ENCODE measurements around the gene KCTD2. TPM values are rescaled to one million over a fixed set of nuclear protein-coding genes. Genes with fewer than 3 reads are reported as not detected.

KCTD2 gene
- total and polyA plus RNA-seq, 9 of the 15 experiments (the other 6 are each of a cell fraction or from before 2014, with no cell fraction given): 1.7 to 32.9 (median 15.8) TPM

- no peak; the same call in 1 of the 2 replicates for TF ChIP-seq ZNF511 (CRISPR knock-in tag; IDR thresholded peaks at IDR 0.05)
- no peak for TF ChIP-seq NR0B1 (IDR thresholded peaks at IDR 0.05; ENCODE audit: partially characterized antibody)
- peak; percentile 62 for TF ChIP-seq HES1 (IDR thresholded peaks at IDR 0.05; ENCODE audit: low read depth)
- TF ChIP-seq, protein P1, sequence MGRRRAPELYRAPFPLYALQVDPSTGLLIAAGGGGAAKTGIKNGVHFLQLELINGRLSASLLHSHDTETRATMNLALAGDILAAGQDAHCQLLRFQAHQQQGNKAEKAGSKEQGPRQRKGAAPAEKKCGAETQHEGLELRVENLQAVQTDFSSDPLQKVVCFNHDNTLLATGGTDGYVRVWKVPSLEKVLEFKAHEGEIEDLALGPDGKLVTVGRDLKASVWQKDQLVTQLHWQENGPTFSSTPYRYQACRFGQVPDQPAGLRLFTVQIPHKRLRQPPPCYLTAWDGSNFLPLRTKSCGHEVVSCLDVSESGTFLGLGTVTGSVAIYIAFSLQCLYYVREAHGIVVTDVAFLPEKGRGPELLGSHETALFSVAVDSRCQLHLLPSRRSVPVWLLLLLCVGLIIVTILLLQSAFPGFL (CRISPR knock-in tag; IDR thresholded peaks at IDR 0.05): no peak
- no peak for TF ChIP-seq TGIF2 (CRISPR knock-in tag; IDR thresholded peaks at IDR 0.05)
- no peak for TF ChIP-seq BCL6 (CRISPR knock-in tag; IDR thresholded peaks at IDR 0.05)
- TF ChIP-seq IRF1 (CRISPR knock-in tag; IDR thresholded peaks at IDR 0.05; ENCODE audit: borderline replicate concordance): peak; percentile 38; the same call in 1 of the 2 replicates
- TF ChIP-seq CBX1 (IDR thresholded peaks at IDR 0.05; ENCODE audit: low read depth): peak; percentile 67; the same call in 1 of the 2 replicates
- TF ChIP-seq SMARCC2 (IDR thresholded peaks at IDR 0.05; ENCODE audit: low read depth): no peak
- no peak for TF ChIP-seq ZC3H11A (IDR thresholded peaks at IDR 0.05; ENCODE audit: low read depth, low read length)
- TF ChIP-seq, protein P2, sequence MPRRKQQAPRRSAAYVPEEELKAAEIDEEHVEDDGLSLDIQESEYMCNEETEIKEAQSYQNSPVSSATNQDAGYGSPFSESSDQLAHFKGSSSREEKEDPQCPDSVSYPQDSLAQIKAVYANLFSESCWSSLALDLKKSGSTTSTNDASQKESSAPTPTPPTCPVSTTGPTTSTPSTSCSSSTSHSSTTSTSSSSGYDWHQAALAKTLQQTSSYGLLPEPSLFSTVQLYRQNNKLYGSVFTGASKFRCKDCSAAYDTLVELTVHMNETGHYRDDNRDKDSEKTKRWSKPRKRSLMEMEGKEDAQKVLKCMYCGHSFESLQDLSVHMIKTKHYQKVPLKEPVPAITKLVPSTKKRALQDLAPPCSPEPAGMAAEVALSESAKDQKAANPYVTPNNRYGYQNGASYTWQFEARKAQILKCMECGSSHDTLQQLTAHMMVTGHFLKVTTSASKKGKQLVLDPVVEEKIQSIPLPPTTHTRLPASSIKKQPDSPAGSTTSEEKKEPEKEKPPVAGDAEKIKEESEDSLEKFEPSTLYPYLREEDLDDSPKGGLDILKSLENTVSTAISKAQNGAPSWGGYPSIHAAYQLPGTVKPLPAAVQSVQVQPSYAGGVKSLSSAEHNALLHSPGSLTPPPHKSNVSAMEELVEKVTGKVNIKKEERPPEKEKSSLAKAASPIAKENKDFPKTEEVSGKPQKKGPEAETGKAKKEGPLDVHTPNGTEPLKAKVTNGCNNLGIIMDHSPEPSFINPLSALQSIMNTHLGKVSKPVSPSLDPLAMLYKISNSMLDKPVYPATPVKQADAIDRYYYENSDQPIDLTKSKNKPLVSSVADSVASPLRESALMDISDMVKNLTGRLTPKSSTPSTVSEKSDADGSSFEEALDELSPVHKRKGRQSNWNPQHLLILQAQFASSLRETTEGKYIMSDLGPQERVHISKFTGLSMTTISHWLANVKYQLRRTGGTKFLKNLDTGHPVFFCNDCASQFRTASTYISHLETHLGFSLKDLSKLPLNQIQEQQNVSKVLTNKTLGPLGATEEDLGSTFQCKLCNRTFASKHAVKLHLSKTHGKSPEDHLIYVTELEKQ (CRISPR knock-in tag; IDR thresholded peaks at IDR 0.05): no peak
- TF ChIP-seq FOS (IDR thresholded peaks at IDR 0.05; ENCODE audit: extremely low read depth, insufficient read length): no peak
- no peak for TF ChIP-seq ZNF77 (CRISPR knock-in tag; IDR thresholded peaks at IDR 0.05)
Observed at GRCh38 chr17:75033346-75034235, 13.4 kb upstream of the KCTD2 start (continued).
